Small intestine (tissue), 7 donors: ENCODE measurements around the gene ILF3. TPM values are rescaled to one million over a fixed set of nuclear protein-coding genes. Genes with fewer than 3 reads are reported as not detected.

Experiments used
- DNase-seq, 2 donors: peaks; one replicate each; pipeline versions ENCODE4 v3.0.0 to v3.0.0-alpha.2; 2013
- FAIRE-seq: peaks from 2 replicates; lab custom pipeline; 2012; peaks lifted over from hg19 to GRCh38; lab: Jason Lieb, UNC
- H3K27ac ChIP-seq, 3 donors: one replicate each; pipeline ENCODE4 v1.5.1; 2013; ENCODE audit warnings: low read length in 2 of 3, mild to moderate bottlenecking in 2 of 3, control low read depth in 1 of 3, inconsistent platforms in 1 of 3, low read depth in 1 of 3, moderate library complexity in 1 of 3
- H3K27me3 ChIP-seq, 3 donors: one replicate each; pipeline ENCODE4 v1.6.1; 2013; ENCODE audit warnings: low read length in 3 of 3, inconsistent platforms in 1 of 3; ENCODE audit not compliant: control insufficient read depth in 3 of 3, insufficient read depth in 3 of 3
- H3K36me3 ChIP-seq, 3 donors: one replicate each; pipeline ENCODE4 v1.6.1; 2013; ENCODE audit warnings: low read length in 3 of 3, inconsistent platforms in 1 of 3, low read depth in 1 of 3, mild to moderate bottlenecking in 1 of 3, moderate library complexity in 1 of 3; ENCODE audit not compliant: control insufficient read depth in 3 of 3, insufficient read depth in 2 of 3
- H3K4me1 ChIP-seq, 3 donors: one replicate each; pipeline ENCODE4 v1.6.1; 2013; ENCODE audit warnings: low read length in 2 of 3, inconsistent platforms in 1 of 3, low read depth in 1 of 3, mild to moderate bottlenecking in 1 of 3, moderate library complexity in 1 of 3; ENCODE audit not compliant: control insufficient read depth in 3 of 3, insufficient read depth in 2 of 3
- H3K4me3 ChIP-seq, 3 donors: one replicate each; pipeline ENCODE4 v1.5.1; 2013; ENCODE audit warnings: low read length in 3 of 3, control low read depth in 1 of 3, inconsistent platforms in 1 of 3, low read depth in 1 of 3, mild to moderate bottlenecking in 1 of 3, moderate library complexity in 1 of 3
- H3K9me3 ChIP-seq, 2 donors: one replicate each; pipeline ENCODE4 v1.6.1; 2013; ENCODE audit warnings: low read depth in 1 of 2, low read length in 1 of 2; ENCODE audit not compliant: control insufficient read depth in 2 of 2, insufficient read depth in 1 of 2
- WGBS, 3 donors: extraction: QIAGEN DNeasy Blood & Tissue Kit; methylation state at CpG; one replicate each; pipeline ENCODE4 v1.1.7; 2013; 5-methylcytosine and 5-hydroxymethylcytosine counted together
- polyA plus RNA-seq, 4 donors: library from polyadenylated mRNA; stranded (reverse) in 3 of 4; unstranded in 1 of 4; fragments of 200-250 nt in 3 of 4; fragments of 120-200 nt in 1 of 4; gene quantifications; one replicate each; pipeline versions ENCODE4 v1.2.1 to v1.2.3, GENCODE V29; 2013
- donor health status: healthy with polysubstance abuse.
- donor health status: control.
- donor health status: control.
- donor health status: Bipolar disorder and iron deficiency.
- donor health status: healthy.

Gene ILF3
- polyA plus RNA-seq, 4 donors, result 37.3 to 170 (median 87.6) TPM

DNA sequence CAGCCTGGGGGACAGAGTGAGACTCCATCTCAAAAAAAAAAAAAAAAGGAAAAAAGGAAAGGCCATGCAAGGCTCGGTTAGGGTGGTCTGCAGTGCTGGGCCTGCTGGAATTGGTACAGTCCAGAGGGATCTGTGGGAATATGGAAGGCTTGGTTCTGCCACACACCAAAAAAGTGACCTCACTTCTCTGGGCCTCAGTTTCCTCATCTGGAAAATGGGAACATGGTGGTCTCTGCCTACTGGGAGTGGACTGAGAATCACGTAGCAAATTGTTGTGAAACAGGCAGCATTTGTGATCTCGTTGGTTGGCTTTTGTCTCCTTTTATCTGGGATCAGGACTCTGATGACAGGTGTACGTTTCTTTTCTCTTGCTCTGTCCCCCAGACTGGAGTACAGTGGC is 71.3 kb downstream of the ILF3 start:
- no peaks in the 10 kb centered on the region for H3K27me3 ChIP-seq
- 71 to 84% (median 77%) methylated on average over 4 of the region's 4 CpGs for WGBS, 3 donors
- peaks cover 0 to 80% (median 4%) of the 10 kb centered on the region in 3 donors for H3K36me3 ChIP-seq
- FAIRE-seq (no peak), DNase-seq (no peak)
- no peaks in the 10 kb centered on the region for H3K9me3 ChIP-seq
- no peak overlapping the region for H3K4me3 ChIP-seq
- peak overlapping the region in 1 of 3 donors; percentile 0 for H3K27ac ChIP-seq
- peaks cover 7 to 17% (median 13%) of the 10 kb centered on the region in 3 donors for H3K4me1 ChIP-seq

DNA sequence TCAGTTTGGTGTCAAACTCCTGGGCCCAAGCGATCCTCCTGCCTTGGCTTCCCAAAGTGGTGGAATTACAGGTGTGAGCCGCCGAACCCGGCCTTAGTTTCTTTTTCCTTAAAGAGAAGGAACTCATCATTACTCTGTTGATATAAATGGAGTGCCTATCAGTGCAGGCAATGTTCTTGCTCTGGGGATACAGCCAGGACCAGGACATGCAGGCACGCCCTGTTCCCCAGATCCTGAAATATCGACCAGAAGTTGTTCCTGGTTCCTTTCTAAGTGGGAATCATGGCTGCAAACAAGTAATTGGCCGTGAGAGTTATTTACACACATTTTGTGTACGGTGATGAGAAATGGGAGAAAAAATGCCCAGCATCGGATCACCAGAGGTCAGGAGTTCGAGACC is 72.1 kb downstream of the ILF3 start:
- WGBS, 3 donors, result 50 to 76% (median 74%) methylated on average over 10 of the region's 10 CpGs
- Histone ChIP-seq H3K4me3 (no peak overlapping the region), H3K27ac (peak overlapping the region in 1 of 3 donors; percentile 61), H3K36me3 (peaks cover 0 to 81% (median 2%) of the 10 kb centered on the region in 3 donors), H3K27me3 (no peaks in the 10 kb centered on the region), H3K4me1 (peaks cover 7 to 16% (median 13%) of the 10 kb centered on the region in 3 donors), H3K9me3 (no peaks in the 10 kb centered on the region)
- DNase-seq (peak in 1 of 2 donors; percentile 74), FAIRE-seq (no peak)

DNA sequence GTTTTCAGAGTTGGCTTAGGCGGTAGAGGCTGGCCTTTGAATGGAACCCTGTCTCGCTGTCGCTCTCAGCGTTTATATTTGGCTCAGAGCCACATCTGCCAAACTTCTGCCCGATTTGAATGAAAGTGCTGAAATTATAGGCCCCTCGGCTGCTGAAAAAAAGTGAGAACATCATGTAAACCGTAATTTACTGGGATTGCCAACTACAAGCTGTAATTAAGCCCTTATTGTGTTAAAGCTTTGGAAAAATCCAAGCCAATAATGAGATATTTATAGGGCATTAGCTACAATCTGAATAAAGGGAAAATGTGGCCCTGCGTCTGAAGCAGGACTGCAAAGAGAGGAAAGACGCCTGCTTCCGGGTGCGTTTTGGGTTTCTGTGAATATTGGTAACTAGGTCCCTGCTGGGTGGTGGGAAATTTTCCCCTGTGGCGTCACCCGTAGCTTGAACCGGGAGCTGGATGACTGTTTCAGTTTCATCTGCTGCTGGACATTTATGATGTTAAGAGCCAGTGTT is 73.6 kb downstream of the ILF3 start:
- Histone ChIP-seq H3K4me3 (no peak overlapping the region), H3K4me1 (peaks cover 7 to 16% (median 10%) of the 10 kb centered on the region in 3 donors), H3K36me3 (peaks cover 0 to 71% (median 2%) of the 10 kb centered on the region in 3 donors), H3K9me3 (no peaks in the 10 kb centered on the region), H3K27ac (peak overlapping the region in 2 of 3 donors; percentile 2 to 47), H3K27me3 (no peaks in the 10 kb centered on the region)
- FAIRE-seq (no peak), DNase-seq (no peak)
- WGBS, 3 donors, result 77 to 88% (median 86%) methylated on average over 14 of the region's 14 CpGs

DNA sequence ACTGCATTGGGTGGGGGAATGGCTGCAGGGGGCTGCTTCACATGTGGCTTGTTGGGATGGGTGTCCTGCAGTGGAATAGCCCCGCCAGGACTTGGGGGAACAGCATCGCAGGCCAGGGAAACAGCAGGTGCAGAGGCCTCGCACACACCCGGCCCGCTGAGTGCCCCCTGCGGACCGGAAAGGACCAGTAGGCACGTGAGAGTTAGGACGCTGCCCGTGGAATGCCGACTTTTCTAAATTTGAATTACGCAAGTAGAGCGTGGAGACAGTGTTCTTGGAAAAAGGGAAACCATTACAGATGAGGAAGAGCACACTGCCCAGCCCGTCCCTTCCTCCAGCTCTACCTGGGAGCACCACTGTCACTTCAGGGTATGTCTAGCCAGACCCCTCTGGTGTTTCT is 75.3 kb downstream of the ILF3 start:
- Histone ChIP-seq H3K9me3 (no peaks in the 10 kb centered on the region), H3K36me3 (peaks cover 0 to 65% (median 0%) of the 10 kb centered on the region in 3 donors), H3K27me3 (no peaks in the 10 kb centered on the region), H3K27ac (no peak overlapping the region), H3K4me3 (no peak overlapping the region), H3K4me1 (peaks cover 7 to 20% (median 10%) of the 10 kb centered on the region in 3 donors)
- WGBS, 3 donors, result 87 to 91% (median 90%) methylated on average over 14 of the region's 14 CpGs
- DNase-seq (no peak), FAIRE-seq (no peak)

DNA sequence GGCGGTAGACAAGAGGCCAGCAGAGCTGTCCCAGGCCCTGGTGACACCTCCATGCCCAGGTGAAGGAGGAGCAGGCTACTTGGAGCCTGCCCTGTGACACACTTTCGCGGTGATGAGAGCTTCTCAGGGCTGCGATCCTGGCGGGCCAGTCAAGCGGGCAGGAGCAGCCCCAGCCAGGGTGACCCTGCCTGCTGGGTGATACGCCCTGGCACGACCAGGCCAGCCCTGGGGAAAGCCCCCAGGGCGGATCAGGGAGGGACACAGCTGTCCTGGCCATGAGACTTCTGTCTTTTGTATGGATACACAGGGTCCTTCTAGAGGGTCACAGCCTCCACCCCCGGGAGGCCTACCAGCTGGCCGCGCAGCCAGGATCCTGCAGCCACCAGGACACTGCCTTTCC is 76.8 kb downstream of the ILF3 start:
- Histone ChIP-seq H3K27ac (peak overlapping the region in 2 of 3 donors; percentile 68 to 80), H3K9me3 (no peaks in the 10 kb centered on the region), H3K4me3 (no peak overlapping the region), H3K36me3 (peaks cover 0 to 58% (median 0%) of the 10 kb centered on the region in 3 donors), H3K27me3 (no peaks in the 10 kb centered on the region), H3K4me1 (peaks cover 0 to 20% (median 8%) of the 10 kb centered on the region in 3 donors)
- DNase-seq, result no peak
- no peak for FAIRE-seq
- 72 to 86% (median 82%) methylated on average over 11 to 12 of the region's 12 CpGs for WGBS, 3 donors

DNA sequence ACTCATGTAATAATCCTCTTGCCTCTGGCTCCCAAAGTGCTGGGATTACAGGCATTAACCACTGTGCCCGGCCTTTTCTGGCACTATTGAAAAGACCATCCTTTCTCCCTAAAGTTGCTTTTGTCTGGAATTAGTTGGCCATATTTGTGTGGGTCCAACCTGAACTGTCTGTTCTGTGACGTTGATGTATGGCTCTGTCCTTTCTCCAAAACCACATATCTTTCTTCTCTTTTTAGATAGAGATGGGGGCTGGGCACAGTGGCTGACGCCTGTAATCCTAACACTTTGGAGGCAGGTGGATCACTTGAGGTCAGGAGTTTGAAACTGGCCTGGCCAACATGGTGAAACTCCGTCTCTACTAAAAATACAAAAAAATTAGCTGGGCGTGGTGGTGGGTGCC is 81.6 kb downstream of the ILF3 start:
- no peak for FAIRE-seq

DNA sequence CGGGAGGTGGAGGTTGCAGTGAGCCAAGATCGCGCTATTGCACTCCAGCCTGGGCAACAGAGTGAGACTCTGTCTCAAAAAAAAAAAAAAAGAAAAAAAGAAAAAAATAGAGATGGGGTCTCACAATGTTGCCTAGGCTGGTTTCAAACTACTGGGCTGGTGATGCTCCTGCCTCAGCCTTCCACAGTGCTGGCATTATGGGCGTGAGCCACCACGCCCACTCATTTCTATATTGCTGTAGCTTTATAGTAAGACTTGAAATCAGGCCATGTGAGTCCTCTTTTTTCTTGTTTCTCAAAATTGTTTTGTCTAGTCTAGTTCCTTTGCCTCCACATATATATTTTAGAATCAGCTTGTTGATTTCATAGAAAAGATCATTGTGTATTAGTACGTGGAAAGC is 82.0 kb downstream of the ILF3 start:
- FAIRE-seq (no peak), DNase-seq (peak in 1 of 2 donors; percentile 41)
- H3K27ac ChIP-seq, result no peak overlapping the region

More for the DNA sequence above, 81.6 kb downstream of the ILF3 start:
- Histone ChIP-seq H3K27ac (no peak overlapping the region), H3K27me3 (no peaks in the 10 kb centered on the region), H3K9me3 (no peaks in the 10 kb centered on the region), H3K4me1 (peaks cover 5 to 14% (median 12%) of the 10 kb centered on the region in 3 donors), H3K36me3 (peaks cover 0 to 46% (median 0%) of the 10 kb centered on the region in 3 donors), H3K4me3 (no peak overlapping the region)
- 82 to 89% (median 84%) methylated on average over 5 of the region's 5 CpGs for WGBS, 3 donors
- no peak for DNase-seq

DNA sequence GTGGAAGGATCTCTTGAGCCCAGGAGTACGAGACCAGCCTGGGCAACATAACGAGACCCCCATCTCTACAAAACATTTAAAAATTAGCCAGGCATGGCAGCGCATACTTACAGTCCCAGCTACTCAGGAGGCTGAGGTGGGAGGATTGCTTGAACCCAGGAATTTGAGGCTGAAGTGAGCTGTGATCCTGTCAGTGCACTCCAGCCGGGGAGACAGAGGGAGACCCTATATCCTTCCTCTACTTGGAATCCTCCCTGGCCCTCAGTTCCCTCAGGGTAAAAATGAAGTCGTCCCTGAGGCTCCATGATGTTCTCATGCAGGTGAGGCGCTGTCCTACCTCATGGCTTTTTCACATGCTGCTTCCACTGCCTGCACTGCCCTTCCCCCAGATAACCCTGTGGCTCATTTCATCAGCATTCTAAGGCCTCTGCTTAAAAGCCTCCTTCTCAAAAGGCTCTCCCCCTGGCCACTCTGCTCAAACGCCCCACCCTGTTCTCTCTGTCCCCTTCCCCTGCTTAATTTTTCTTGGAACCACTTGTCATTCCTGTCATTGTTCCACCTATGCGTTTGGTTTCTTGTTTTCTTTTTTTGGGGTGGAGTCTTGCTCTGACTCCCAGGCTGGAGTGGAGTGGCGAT is 82.9 kb downstream of the ILF3 start:
- H3K4me1 ChIP-seq, result peaks cover 6 to 19% (median 14%) of the 10 kb centered on the region in 3 donors
- DNase-seq (no peak), FAIRE-seq (no peak)

More for the DNA sequence above, 82.0 kb downstream of the ILF3 start:
- no peak overlapping the region for H3K4me3 ChIP-seq
- H3K4me1 ChIP-seq, result peaks cover 5 to 14% (median 12%) of the 10 kb centered on the region in 3 donors
- peaks cover 0 to 42% (median 0%) of the 10 kb centered on the region in 3 donors for H3K36me3 ChIP-seq
- no peaks in the 10 kb centered on the region for H3K9me3 ChIP-seq
- no peaks in the 10 kb centered on the region for H3K27me3 ChIP-seq
- 81 to 87% (median 86%) methylated on average over 6 of the region's 6 CpGs for WGBS, 3 donors

More for the DNA sequence above, 82.9 kb downstream of the ILF3 start:
- WGBS, 3 donors, result 80 to 82% (median 82%) methylated on average over 9 of the region's 9 CpGs
- no peaks in the 10 kb centered on the region for H3K9me3 ChIP-seq
- H3K4me3 ChIP-seq, result no peak overlapping the region
- H3K27ac ChIP-seq, result peak overlapping the region in 1 of 3 donors; percentile 14
- H3K27me3 ChIP-seq, result no peaks in the 10 kb centered on the region
- H3K36me3 ChIP-seq, result peaks cover 0 to 37% (median under 1%) of the 10 kb centered on the region in 3 donors
